GM12878 (cell line): ENCODE results near the gene FERD3L. TPM values are rescaled to one million over a fixed set of nuclear protein-coding genes. Genes with fewer than 3 reads are reported as not detected.

Experiments used
- ATAC-seq: fragments of 200-7000 bp; cut with Tn5 transposase; 3 replicates; pipeline ENCODE4 v1.9.1; 2020; ENCODE audit warnings: mild to moderate bottlenecking, moderate library complexity
- BruUV-seq: library from RNA; stranded (reverse); fragments of 400-500 nt; replicated peaks from 2 replicates; lab custom pipeline; 2021; lab: Mats Ljungman, UMichigan
- CTCF ChIA-PET: fragments of 300-600 bp; sonication (Branson Sonifier 250); formaldehyde crosslinking; extraction: SDS; loops from one replicate; lab custom pipeline; 2021; ENCODE audit warnings: inconsistent platforms; lab: Yijun Ruan, JAX
- POLR2A ChIA-PET: fragments of 350-600 bp; formaldehyde crosslinking; extraction: SDS; loops from one replicate; lab custom pipeline; 2021; ENCODE audit warnings: inconsistent platforms; lab: Charles Lee
- RAD21 ChIA-PET: fragments of 300-600 bp; sonication (Branson Sonifier 250); formaldehyde crosslinking; loops from one replicate; lab custom pipeline; 2023; ENCODE audit warnings: antibody characterized with exemption; ENCODE audit not compliant: unreplicated experiment; lab: Charles Lee
- SMC1A ChIA-PET: fragments of 300-600 bp; sonication (Branson Sonifier 250); formaldehyde crosslinking; loops from one replicate; lab custom pipeline; 2023; ENCODE audit not compliant: unreplicated experiment, uncharacterized antibody; lab: Charles Lee
- DNase-seq: peaks from one replicate; pipeline ENCODE4 v3.0.0-alpha.2; 2011; ENCODE audit warnings: low read depth, low spot score
- FAIRE-seq: peaks from 3 replicates; lab custom pipeline; 2011; peaks lifted over from hg19 to GRCh38; lab: Jason Lieb, UNC
- H2AFZ ChIP-seq: 2 replicates; pipeline ENCODE4 v1.6.0; 2011; ENCODE audit warnings: low read depth, low read length, control low read depth; ENCODE audit not compliant: control insufficient read depth
- H3K27ac ChIP-seq: 2 replicates; pipeline ENCODE4 v1.5.1; 2011; ENCODE audit warnings: control low read depth; ENCODE audit not compliant: control insufficient read depth, insufficient read depth
- H3K27me3 ChIP-seq, 2 experiments: replicated peaks in 1 of 2; 2 replicates each; pipeline versions ENCODE4 v1.6.0 to v1.6.1; 2011; ENCODE audit warnings: low read length in 1 of 2; ENCODE audit not compliant: control insufficient read depth in 2 of 2, insufficient read depth in 2 of 2
- H3K36me3 ChIP-seq, 2 experiments: 2 replicates each; pipeline ENCODE4 v1.5.1; 2011; ENCODE audit warnings: low read length in 1 of 2; ENCODE audit not compliant: control insufficient read depth in 2 of 2, insufficient read depth in 2 of 2
- H3K4me1 ChIP-seq: 2 replicates; pipeline ENCODE4 v1.6.1; 2011; ENCODE audit warnings: mild to moderate bottlenecking, low read length, moderate library complexity, mixed read lengths; ENCODE audit not compliant: control insufficient read depth, insufficient read depth
- H3K4me2 ChIP-seq: 2 replicates; pipeline ENCODE4 v1.6.0; 2011; ENCODE audit warnings: control low read depth; ENCODE audit not compliant: control insufficient read depth, insufficient read depth
- H3K4me3 ChIP-seq: fragments of 200-600 bp; sonication (generic); 2 replicates; pipeline ENCODE4 v1.5.1; 2016
- H3K79me2 ChIP-seq: 2 replicates; pipeline ENCODE4 v1.6.0; 2011; ENCODE audit warnings: low read length; ENCODE audit not compliant: control insufficient read depth, insufficient read depth
- H3K9ac ChIP-seq: 2 replicates; pipeline ENCODE4 v1.8.0; 2011; ENCODE audit warnings: low read length, control low read depth, mixed read lengths; ENCODE audit not compliant: control insufficient read depth, insufficient read depth
- H3K9me3 ChIP-seq: replicated peaks from 3 replicates; pipeline ENCODE4 v1.5.1; 2011; ENCODE audit warnings: mild to moderate bottlenecking, low read length; ENCODE audit not compliant: control insufficient read depth, insufficient read depth
- H4K20me1 ChIP-seq: 2 replicates; pipeline ENCODE4 v1.6.0; 2011; ENCODE audit not compliant: control insufficient read depth, insufficient read depth
- BHLHE40 ChIP-seq, 2 experiments: fragments of 450-650 bp in 1 of 2; IDR thresholded peaks; 2 replicates each; pipeline ENCODE4 v1.6.1; 2011 to 2017; ENCODE audit warnings: low read depth in 2 of 2, borderline replicate concordance in 1 of 2, improper control_type of control experiment in 1 of 2, low read length in 1 of 2, mild to moderate bottlenecking in 1 of 2
- EED ChIP-seq: sonication (generic); IDR thresholded peaks from 2 replicates; pipeline ENCODE4 v1.6.1; 2016; ENCODE audit warnings: antibody characterized with exemption, low read depth
- ELK1 ChIP-seq: IDR thresholded peaks from 2 replicates; pipeline ENCODE4 v1.6.1; 2012; ENCODE audit warnings: low read depth, low read length, improper control_type of control experiment
- EZH2 ChIP-seq: IDR thresholded peaks from 2 replicates; pipeline ENCODE4 v1.6.1; 2012; ENCODE audit warnings: low read depth, mild to moderate bottlenecking, control low read depth, inconsistent platforms, low read length, borderline replicate concordance; ENCODE audit not compliant: control insufficient read depth
- FOXK2 ChIP-seq: fragments of 450-650 bp; IDR thresholded peaks from 2 replicates; pipeline ENCODE4 v1.6.1; 2017; ENCODE audit warnings: mild to moderate bottlenecking, moderate library complexity
- JUNB ChIP-seq: IDR thresholded peaks from 2 replicates; pipeline ENCODE4 v1.6.1; 2016; ENCODE audit warnings: antibody characterized with exemption, mild to moderate bottlenecking
- MTA3 ChIP-seq: IDR thresholded peaks from 2 replicates; pipeline ENCODE4 v1.6.1; 2012; ENCODE audit warnings: low read length, inconsistent platforms, borderline replicate concordance
- NFIC ChIP-seq: IDR thresholded peaks from 2 replicates; pipeline ENCODE4 v1.6.1; 2012; ENCODE audit warnings: low read depth, mild to moderate bottlenecking, inconsistent platforms, low read length, moderate library complexity
- NR2C2 ChIP-seq: IDR thresholded peaks from 2 replicates; pipeline ENCODE4 v1.6.1; 2011; ENCODE audit warnings: borderline replicate concordance, low read depth; ENCODE audit not compliant: control insufficient read depth, insufficient read length
- PML ChIP-seq: IDR thresholded peaks from 2 replicates; pipeline ENCODE4 v1.6.1; 2012; ENCODE audit warnings: low read length, inconsistent platforms
- POLR2AphosphoS5 ChIP-seq: IDR thresholded peaks from 2 replicates; pipeline ENCODE4 v1.6.1; 2011; ENCODE audit warnings: mild to moderate bottlenecking, low read length, inconsistent platforms
- RBBP5 ChIP-seq: fragments of 200-600 bp; sonication (generic); conservative IDR thresholded peaks from 2 replicates; pipeline ENCODE4 v1.6.1; 2016
- RFX5 ChIP-seq: IDR thresholded peaks from 2 replicates; pipeline ENCODE4 v1.6.1; 2011; ENCODE audit warnings: low read depth, low read length, improper control_type of control experiment
- SMC3 ChIP-seq: IDR thresholded peaks from 2 replicates; pipeline ENCODE4 v1.6.1; 2011; ENCODE audit warnings: low read length, improper control_type of control experiment, borderline replicate concordance
- TBL1XR1 ChIP-seq: IDR thresholded peaks from 2 replicates; pipeline ENCODE4 v1.6.1; 2012; ENCODE audit warnings: low read depth, low read length, improper control_type of control experiment
- WGBS: methylation state at CpG from one replicate; pipeline ENCODE4 v1.1.6; 2016; ENCODE audit warnings: low lambda C conversion rate; ENCODE audit not compliant: insufficient replicate concordance, insufficient coverage; ENCODE audit errors: missing lambda C conversion rate; 5-methylcytosine and 5-hydroxymethylcytosine counted together
- in situ Hi-C: fragments of 300-500 bp; cut with MboI; formaldehyde crosslinking; loops from 9 replicates; pipeline ENCODE4 v1.14.3; 2018; ENCODE audit warnings: mixed read lengths
- intact Hi-C: fragments of 100-400 bp; cut with micrococcal nuclease; formaldehyde crosslinking; loops from one replicate; pipeline ENCODE4 v1.14.2; 2022; ENCODE audit not compliant: unreplicated experiment
- polyA plus RNA-seq, 11 experiments: library from polyadenylated mRNA; depleted of rRNA in 4 of 11; unstranded in 6 of 11; stranded (reverse) in 5 of 11; fragments of >200 nt; fragmentation: Nextera tagmentation in 4 of 11; fragmentation: Illumina TruSeq in 1 of 11; extraction: Ambion mirVana in 4 of 11; extraction: Trizol in 1 of 11; gene quantifications; 1 replicate in 1 of 11; 2 replicates in 10 of 11; pipeline versions ENCODE4 v1.2.1 to v1.2.3, GENCODE V29; 2011 to 2016; ENCODE audit warnings: inconsistent platforms in 2 of 11, missing spikeins in 2 of 11, low read depth in 1 of 11
- total RNA-seq, 4 experiments: library from RNA; depleted of rRNA in 3 of 4; stranded (reverse); fragments of >200 nt in 3 of 4; fragmentation: Illumina TruSeq in 1 of 4; extraction: Trizol in 1 of 4; gene quantifications; 2 replicates each; pipeline versions ENCODE4 v1.2.1 to v1.2.3, GENCODE V29; 2013 to 2021
- TF ChIP-seq, protein P1 (sequence below): fragments of 450-650 bp; IDR thresholded peaks from 2 replicates; pipeline ENCODE4 v1.6.1; 2016; ENCODE audit warnings: mild to moderate bottlenecking
- TF ChIP-seq, protein P2 (sequence below): fragments of 450-650 bp; IDR thresholded peaks from 2 replicates; pipeline ENCODE4 v1.6.1; 2017; ENCODE audit warnings: mild to moderate bottlenecking
- TF ChIP-seq, protein P3 (sequence below): fragments of 450-650 bp; IDR thresholded peaks from 2 replicates; pipeline ENCODE4 v1.6.1; 2014; ENCODE audit warnings: mild to moderate bottlenecking

The FERD3L gene
- total and polyA plus RNA-seq, 10 of the 15 experiments (the other 5 are each of a cell fraction or from before 2014, with no cell fraction given), result not detected

GRCh38 chr7:19111474-19112273 is 33.5 kb downstream of the FERD3L start (continued):
- TF ChIP-seq, protein P1, sequence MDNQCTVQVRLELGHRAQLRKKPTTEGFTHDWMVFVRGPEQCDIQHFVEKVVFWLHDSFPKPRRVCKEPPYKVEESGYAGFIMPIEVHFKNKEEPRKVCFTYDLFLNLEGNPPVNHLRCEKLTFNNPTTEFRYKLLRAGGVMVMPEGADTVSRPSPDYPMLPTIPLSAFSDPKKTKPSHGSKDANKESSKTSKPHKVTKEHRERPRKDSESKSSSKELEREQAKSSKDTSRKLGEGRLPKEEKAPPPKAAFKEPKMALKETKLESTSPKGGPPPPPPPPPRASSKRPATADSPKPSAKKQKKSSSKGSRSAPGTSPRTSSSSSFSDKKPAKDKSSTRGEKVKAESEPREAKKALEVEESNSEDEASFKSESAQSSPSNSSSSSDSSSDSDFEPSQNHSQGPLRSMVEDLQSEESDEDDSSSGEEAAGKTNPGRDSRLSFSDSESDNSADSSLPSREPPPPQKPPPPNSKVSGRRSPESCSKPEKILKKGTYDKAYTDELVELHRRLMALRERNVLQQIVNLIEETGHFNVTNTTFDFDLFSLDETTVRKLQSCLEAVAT, result no peak
- no peak for TF ChIP-seq BHLHE40 (IDR thresholded peaks at IDR 0.05; ENCODE audit: borderline replicate concordance in 1 of 2, low read depth in 2 of 2, low read length in 1 of 2)
- TF ChIP-seq, protein P2, sequence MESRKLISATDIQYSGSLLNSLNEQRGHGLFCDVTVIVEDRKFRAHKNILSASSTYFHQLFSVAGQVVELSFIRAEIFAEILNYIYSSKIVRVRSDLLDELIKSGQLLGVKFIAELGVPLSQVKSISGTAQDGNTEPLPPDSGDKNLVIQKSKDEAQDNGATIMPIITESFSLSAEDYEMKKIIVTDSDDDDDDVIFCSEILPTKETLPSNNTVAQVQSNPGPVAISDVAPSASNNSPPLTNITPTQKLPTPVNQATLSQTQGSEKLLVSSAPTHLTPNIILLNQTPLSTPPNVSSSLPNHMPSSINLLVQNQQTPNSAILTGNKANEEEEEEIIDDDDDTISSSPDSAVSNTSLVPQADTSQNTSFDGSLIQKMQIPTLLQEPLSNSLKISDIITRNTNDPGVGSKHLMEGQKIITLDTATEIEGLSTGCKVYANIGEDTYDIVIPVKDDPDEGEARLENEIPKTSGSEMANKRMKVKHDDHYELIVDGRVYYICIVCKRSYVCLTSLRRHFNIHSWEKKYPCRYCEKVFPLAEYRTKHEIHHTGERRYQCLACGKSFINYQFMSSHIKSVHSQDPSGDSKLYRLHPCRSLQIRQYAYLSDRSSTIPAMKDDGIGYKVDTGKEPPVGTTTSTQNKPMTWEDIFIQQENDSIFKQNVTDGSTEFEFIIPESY, result no peak

DNA sequence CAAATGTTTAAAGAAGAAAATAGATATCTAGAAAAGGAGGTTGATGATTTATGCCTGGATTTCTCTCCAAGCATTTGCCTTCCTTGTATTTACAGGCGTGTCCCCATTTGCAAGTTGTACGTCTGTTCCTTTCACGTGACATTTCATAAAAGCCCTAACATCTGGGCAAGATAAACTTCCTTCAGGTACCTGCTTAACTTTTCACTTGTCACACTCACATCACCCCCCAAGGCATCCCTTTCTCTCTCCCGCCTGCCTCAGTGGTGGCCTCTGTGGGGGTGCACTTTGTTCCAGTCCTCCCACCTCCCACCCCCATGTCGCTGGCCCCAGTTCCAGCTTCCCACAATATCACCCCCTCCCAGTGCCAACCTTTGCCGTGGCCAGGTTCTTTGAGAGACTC is 34.4 kb downstream of the FERD3L start:
- in situ Hi-C loops, result loop anchor here (25.0 kb wide), 1 partner anchor 552 kb away; no protein-coding TSS in a partner anchor
- H3K27me3 ChIP-seq, result peaks cover 8 to 28% of the 10 kb centered on the region in 2 experiments
- TF ChIP-seq FOXK2, result no peak
- no peak for TF ChIP-seq MTA3
- TF ChIP-seq RBBP5, result no peak
- no peak for TF ChIP-seq RFX5
- TF ChIP-seq JUNB, result no peak
- TF ChIP-seq TBL1XR1, result no peak
- TF ChIP-seq NR2C2, result no peak
- no peak for TF ChIP-seq POLR2AphosphoS5
- TF ChIP-seq SMC3, result no peak
- no peak for TF ChIP-seq EZH2
- no peak for TF ChIP-seq ELK1
- TF ChIP-seq EED, result no peak
- TF ChIP-seq, protein P3, sequence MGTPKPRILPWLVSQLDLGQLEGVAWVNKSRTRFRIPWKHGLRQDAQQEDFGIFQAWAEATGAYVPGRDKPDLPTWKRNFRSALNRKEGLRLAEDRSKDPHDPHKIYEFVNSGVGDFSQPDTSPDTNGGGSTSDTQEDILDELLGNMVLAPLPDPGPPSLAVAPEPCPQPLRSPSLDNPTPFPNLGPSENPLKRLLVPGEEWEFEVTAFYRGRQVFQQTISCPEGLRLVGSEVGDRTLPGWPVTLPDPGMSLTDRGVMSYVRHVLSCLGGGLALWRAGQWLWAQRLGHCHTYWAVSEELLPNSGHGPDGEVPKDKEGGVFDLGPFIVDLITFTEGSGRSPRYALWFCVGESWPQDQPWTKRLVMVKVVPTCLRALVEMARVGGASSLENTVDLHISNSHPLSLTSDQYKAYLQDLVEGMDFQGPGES, result no peak
- no peak for TF ChIP-seq PML
- no peak for TF ChIP-seq NFIC

More for the DNA sequence above, 34.4 kb downstream of the FERD3L start:
- no peak for DNase-seq
- H4K20me1 ChIP-seq, result no peaks in the 10 kb centered on the region
- ChIA-PET POLR2A (no interaction called here), SMC1A (no interaction called here), CTCF (no interaction called here), RAD21 (no interaction called here)
- no TSS peak for BruUV-seq
- H3K4me1 ChIP-seq, result no peaks in the 10 kb centered on the region; the same call in 1 of the 2 replicates
- no peak for ATAC-seq
- no peaks in the 10 kb centered on the region; the same call in 1 of the 3 replicates for H3K9me3 ChIP-seq
- no peak overlapping the region for H3K27ac ChIP-seq
- FAIRE-seq, result no peak
- intact Hi-C loops, result no loop called here
- H3K36me3 ChIP-seq, result no peaks in the 10 kb centered on the region
- no peaks in the 10 kb centered on the region for H3K79me2 ChIP-seq
- H2AFZ ChIP-seq, result no peak overlapping the region
- no peak overlapping the region for H3K4me3 ChIP-seq
- H3K4me2 ChIP-seq, result no peak overlapping the region
- WGBS, result 8% methylated on average over 6 of the region's 6 CpGs
- no peak overlapping the region for H3K9ac ChIP-seq
